WTC11 (cell line): ENCODE results near the gene ZBTB44. TPM values are rescaled to one million over a fixed set of nuclear protein-coding genes. Genes with fewer than 3 reads are reported as not detected.

Experiments
- ATAC-seq: fragments of 200-7000 bp; cut with Tn5 transposase; 2 replicates; pipeline ENCODE4 v1.10.0; 2021; ENCODE audit warnings: mild to moderate bottlenecking, moderate library complexity
- CTCF ChIA-PET: fragments of 300-600 bp; sonication (Branson Sonifier 250); formaldehyde crosslinking; loops from one replicate; lab custom pipeline; 2021; ENCODE audit warnings: antibody characterized with exemption; lab: Charles Lee
- POLR2A ChIA-PET: fragments of 350-600 bp; sonication (Branson Sonifier 250); formaldehyde crosslinking; loops from one replicate; lab custom pipeline; 2021; ENCODE audit warnings: antibody characterized with exemption; lab: Charles Lee
- DNase-seq: peaks from one replicate; pipeline ENCODE4 v3.0.0; 2021; ENCODE audit warnings: low spot score
- H3K27ac Mint-ChIP-seq: 2 replicates; pipeline ENCODE4 v1.8.0; 2021; ENCODE audit warnings: mixed read lengths
- H3K27me3 Mint-ChIP-seq: 2 replicates; pipeline ENCODE4 v1.8.0; 2021; ENCODE audit warnings: low read depth, mild to moderate bottlenecking, moderate library complexity, mixed read lengths
- H3K36me3 Mint-ChIP-seq: 2 replicates; pipeline ENCODE4 v1.8.0; 2021; ENCODE audit warnings: mixed read lengths
- H3K4me1 Mint-ChIP-seq: 2 replicates; pipeline ENCODE4 v1.8.0; 2022; ENCODE audit warnings: mixed read lengths
- H3K4me3 Mint-ChIP-seq: 2 replicates; pipeline ENCODE4 v1.8.0; 2021; ENCODE audit warnings: mild to moderate bottlenecking, moderate library complexity, mixed read lengths
- H3K9me3 Mint-ChIP-seq: 2 replicates; pipeline ENCODE4 v1.8.0; 2021; ENCODE audit warnings: mixed read lengths
- ATF1 ChIP-seq: sonication (generic); formaldehyde crosslinking; IDR thresholded peaks from 2 replicates; pipeline ENCODE4 v1.8.1; 2023; ENCODE audit warnings: mild to moderate bottlenecking, moderate library complexity, missing genetic modification reagents
- CREM ChIP-seq: sonication (generic); formaldehyde crosslinking; IDR thresholded peaks from 2 replicates; pipeline ENCODE4 v1.8.1; 2022; ENCODE audit warnings: mild to moderate bottlenecking, missing genetic modification reagents, moderate library complexity
- GTF2I ChIP-seq: fragments of 250-450 bp; sonication (Bioruptor Pico); conservative IDR thresholded peaks from 2 replicates; pipeline ENCODE4 v1.4.0; 2021; ENCODE audit warnings: mild to moderate bottlenecking
- JUN ChIP-seq: sonication (generic); formaldehyde crosslinking; IDR thresholded peaks from 2 replicates; pipeline ENCODE4 v1.8.0; 2023; ENCODE audit warnings: mild to moderate bottlenecking, missing genetic modification reagents
- NFE2L1 ChIP-seq: sonication (generic); formaldehyde crosslinking; IDR thresholded peaks from 2 replicates; pipeline ENCODE4 v1.8.1; 2023; ENCODE audit warnings: missing genetic modification reagents
- SMAD3 ChIP-seq: sonication (generic); formaldehyde crosslinking; IDR thresholded peaks from 2 replicates; pipeline ENCODE4 v1.8.0; 2022; ENCODE audit warnings: missing genetic modification reagents, mild to moderate bottlenecking, borderline replicate concordance
- SMAD4 ChIP-seq: sonication (generic); formaldehyde crosslinking; IDR thresholded peaks from 2 replicates; pipeline ENCODE4 v1.8.0; 2022; ENCODE audit warnings: mild to moderate bottlenecking, missing genetic modification reagents
- TEAD4 ChIP-seq: sonication (generic); formaldehyde crosslinking; IDR thresholded peaks from 2 replicates; pipeline ENCODE4 v1.8.0; 2022; ENCODE audit warnings: mild to moderate bottlenecking, missing genetic modification reagents
- ZNF219 ChIP-seq: sonication (generic); formaldehyde crosslinking; IDR thresholded peaks from 2 replicates; pipeline ENCODE4 v1.8.0; 2023; ENCODE audit warnings: missing genetic modification reagents, mild to moderate bottlenecking, borderline replicate concordance
- total RNA-seq: library from RNA; stranded (reverse); gene quantifications from 3 replicates; pipeline ENCODE4 v1.2.3, GENCODE V29; 2021
- TF ChIP-seq, protein P1 (sequence below): fragments of 200-600 bp; IDR thresholded peaks from 2 replicates; pipeline ENCODE4 v1.8.0; 2022; ENCODE audit warnings: antibody characterized with exemption
- TF ChIP-seq, protein P2 (sequence below): fragments of 250-450 bp; sonication (Bioruptor Pico); IDR thresholded peaks from 2 replicates; pipeline ENCODE4 v1.8.0; 2021; ENCODE audit warnings: mild to moderate bottlenecking
- TF ChIP-seq, protein P3 (sequence below): sonication (generic); formaldehyde crosslinking; IDR thresholded peaks from 2 replicates; pipeline ENCODE4 v1.8.1; 2023; ENCODE audit warnings: mild to moderate bottlenecking, missing genetic modification reagents
- TF ChIP-seq, protein P4 (sequence below): fragments of 250-450 bp; sonication (Bioruptor Pico); IDR thresholded peaks from 2 replicates; pipeline ENCODE4 v2.1.2; 2022; ENCODE audit warnings: mild to moderate bottlenecking, moderate library complexity
- TF ChIP-seq, protein P5 (sequence below): fragments of 250-450 bp; sonication (Bioruptor Pico); IDR thresholded peaks from 2 replicates; pipeline ENCODE4 v1.9.0; 2021; ENCODE audit warnings: moderate library complexity, mild to moderate bottlenecking, inconsistent platforms, borderline replicate concordance
- TF ChIP-seq, protein P6 (sequence below): fragments of 250-450 bp; sonication (Bioruptor Pico); IDR thresholded peaks from 2 replicates; pipeline ENCODE4 v1.9.0; 2021; ENCODE audit warnings: mild to moderate bottlenecking, borderline replicate concordance
- TF ChIP-seq, protein P7 (sequence below): sonication (generic); formaldehyde crosslinking; IDR thresholded peaks from 2 replicates; pipeline ENCODE4 v1.8.1; 2023; ENCODE audit warnings: mild to moderate bottlenecking, missing genetic modification reagents, moderate library complexity

The ZBTB44 gene
- total RNA-seq, 1 experiment from 2014 or later, result 107 TPM

DNA sequence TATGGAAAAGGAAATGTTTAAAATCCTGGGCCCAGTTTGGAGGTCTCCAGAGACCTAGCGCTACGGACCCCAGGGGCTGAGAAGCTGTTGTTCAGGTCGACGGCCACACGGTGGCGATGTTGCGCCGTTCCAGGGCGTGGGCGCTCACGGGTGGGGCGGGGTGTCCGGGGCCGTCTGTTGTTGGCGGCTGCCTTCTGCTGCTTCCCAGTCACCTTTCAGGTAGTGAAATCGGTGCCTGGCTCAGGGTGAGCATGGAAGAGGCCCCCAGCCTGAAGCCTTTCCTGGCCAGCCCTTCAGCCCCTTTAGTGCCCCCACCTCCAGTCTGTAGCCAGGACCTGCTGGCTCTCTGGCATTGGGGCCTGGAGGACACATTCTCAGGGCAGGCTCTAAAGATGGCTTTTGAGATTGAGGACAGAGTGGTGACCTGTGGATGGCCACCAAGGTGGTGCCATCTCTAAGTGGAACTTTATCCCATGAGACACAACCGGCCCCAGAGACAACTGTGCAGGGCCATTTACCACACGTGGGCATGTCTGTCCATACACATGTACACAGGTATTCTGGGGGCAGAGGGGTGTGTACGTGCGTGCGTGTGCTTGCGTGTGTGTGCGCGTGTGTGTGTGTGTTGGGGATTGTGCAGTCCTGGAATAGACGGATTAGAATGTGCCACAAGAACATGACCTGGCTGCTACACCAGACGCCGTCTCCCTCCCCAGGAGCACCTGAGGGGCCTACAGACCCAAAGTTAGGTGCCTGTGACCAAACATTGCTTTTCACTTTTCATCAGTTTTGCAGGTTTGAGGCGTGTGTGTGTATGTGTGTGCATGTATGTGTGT is 101.4 kb downstream of the ZBTB44 start:
- CTCF ChIA-PET, result interaction anchor here (0.6 to 1.6 kb wide), 37 partner anchors 9 to 1135 kb away, joined by 3 to 39 read pairs (median 4); partner anchors contain the start of gene ADAMTS8
- Mint-ChIP-seq H3K9me3 (no peaks in the 10 kb centered on the region), H3K27ac (no peak overlapping the region), H3K27me3 (no peaks in the 10 kb centered on the region), H3K4me1 (peaks cover 22% of the 10 kb centered on the region), H3K36me3 (no peaks in the 10 kb centered on the region), H3K4me3 (no peak overlapping the region)
- TF ChIP-seq, protein P1, sequence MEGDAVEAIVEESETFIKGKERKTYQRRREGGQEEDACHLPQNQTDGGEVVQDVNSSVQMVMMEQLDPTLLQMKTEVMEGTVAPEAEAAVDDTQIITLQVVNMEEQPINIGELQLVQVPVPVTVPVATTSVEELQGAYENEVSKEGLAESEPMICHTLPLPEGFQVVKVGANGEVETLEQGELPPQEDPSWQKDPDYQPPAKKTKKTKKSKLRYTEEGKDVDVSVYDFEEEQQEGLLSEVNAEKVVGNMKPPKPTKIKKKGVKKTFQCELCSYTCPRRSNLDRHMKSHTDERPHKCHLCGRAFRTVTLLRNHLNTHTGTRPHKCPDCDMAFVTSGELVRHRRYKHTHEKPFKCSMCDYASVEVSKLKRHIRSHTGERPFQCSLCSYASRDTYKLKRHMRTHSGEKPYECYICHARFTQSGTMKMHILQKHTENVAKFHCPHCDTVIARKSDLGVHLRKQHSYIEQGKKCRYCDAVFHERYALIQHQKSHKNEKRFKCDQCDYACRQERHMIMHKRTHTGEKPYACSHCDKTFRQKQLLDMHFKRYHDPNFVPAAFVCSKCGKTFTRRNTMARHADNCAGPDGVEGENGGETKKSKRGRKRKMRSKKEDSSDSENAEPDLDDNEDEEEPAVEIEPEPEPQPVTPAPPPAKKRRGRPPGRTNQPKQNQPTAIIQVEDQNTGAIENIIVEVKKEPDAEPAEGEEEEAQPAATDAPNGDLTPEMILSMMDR, result peak; percentile 99
- TF ChIP-seq, protein P2, sequence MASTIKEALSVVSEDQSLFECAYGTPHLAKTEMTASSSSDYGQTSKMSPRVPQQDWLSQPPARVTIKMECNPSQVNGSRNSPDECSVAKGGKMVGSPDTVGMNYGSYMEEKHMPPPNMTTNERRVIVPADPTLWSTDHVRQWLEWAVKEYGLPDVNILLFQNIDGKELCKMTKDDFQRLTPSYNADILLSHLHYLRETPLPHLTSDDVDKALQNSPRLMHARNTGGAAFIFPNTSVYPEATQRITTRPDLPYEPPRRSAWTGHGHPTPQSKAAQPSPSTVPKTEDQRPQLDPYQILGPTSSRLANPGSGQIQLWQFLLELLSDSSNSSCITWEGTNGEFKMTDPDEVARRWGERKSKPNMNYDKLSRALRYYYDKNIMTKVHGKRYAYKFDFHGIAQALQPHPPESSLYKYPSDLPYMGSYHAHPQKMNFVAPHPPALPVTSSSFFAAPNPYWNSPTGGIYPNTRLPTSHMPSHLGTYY (CRISPR knock-in tag), result no peak
- POLR2A ChIA-PET, result interaction anchor here (0.6 kb wide), 1 partner anchor 20 kb away, joined by 3 read pairs; no protein-coding TSS in a partner anchor
- ATAC-seq (peak; percentile 70), DNase-seq (peak; percentile 84)

DNA sequence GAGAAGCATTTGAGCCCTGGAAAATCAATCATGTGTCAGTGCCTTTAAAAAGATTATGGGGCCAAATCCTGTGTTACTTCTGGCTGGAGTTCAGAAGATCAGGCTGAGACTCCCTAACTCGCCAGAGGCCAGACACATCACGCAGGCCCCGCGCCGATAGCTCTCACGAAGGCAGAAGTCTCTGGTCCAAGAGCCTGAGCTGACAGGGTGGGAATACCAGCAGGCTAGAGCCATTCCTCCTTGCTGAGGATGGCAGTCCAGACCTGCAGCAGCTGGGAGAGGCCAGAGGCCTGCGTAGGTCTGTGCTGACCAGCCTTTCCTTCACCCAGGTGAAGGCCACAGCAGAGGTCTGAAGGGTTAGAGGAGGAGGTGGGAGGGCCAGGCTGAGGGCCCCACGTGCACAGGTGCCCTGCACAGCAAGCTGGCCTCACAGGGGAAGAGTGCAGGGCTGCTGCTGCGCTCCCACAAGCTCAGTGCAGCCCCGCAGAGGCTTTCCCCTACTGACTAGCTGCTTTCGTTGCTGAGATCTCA is 102.2 kb downstream of the ZBTB44 start:
- no peaks in the 10 kb centered on the region for H3K27me3 Mint-ChIP-seq
- DNase-seq (peak; percentile 9), ATAC-seq (no peak)
- H3K36me3 Mint-ChIP-seq, result no peaks in the 10 kb centered on the region
- peaks cover 19% of the 10 kb centered on the region for H3K4me1 Mint-ChIP-seq
- TF ChIP-seq, protein P3, sequence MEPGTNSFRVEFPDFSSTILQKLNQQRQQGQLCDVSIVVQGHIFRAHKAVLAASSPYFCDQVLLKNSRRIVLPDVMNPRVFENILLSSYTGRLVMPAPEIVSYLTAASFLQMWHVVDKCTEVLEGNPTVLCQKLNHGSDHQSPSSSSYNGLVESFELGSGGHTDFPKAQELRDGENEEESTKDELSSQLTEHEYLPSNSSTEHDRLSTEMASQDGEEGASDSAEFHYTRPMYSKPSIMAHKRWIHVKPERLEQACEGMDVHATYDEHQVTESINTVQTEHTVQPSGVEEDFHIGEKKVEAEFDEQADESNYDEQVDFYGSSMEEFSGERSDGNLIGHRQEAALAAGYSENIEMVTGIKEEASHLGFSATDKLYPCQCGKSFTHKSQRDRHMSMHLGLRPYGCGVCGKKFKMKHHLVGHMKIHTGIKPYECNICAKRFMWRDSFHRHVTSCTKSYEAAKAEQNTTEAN (CRISPR knock-in tag), result no peak
- TF ChIP-seq CREM (CRISPR knock-in tag), result no peak
- TF ChIP-seq, protein P4, sequence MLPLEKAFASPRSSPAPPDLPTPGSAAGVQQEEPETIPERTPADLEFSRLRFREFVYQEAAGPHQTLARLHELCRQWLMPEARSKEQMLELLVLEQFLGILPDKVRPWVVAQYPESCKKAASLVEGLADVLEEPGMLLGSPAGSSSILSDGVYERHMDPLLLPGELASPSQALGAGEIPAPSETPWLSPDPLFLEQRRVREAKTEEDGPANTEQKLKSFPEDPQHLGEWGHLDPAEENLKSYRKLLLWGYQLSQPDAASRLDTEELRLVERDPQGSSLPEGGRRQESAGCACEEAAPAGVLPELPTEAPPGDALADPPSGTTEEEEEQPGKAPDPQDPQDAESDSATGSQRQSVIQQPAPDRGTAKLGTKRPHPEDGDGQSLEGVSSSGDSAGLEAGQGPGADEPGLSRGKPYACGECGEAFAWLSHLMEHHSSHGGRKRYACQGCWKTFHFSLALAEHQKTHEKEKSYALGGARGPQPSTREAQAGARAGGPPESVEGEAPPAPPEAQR (CRISPR knock-in tag), result no peak
- H3K4me3 Mint-ChIP-seq, result no peak overlapping the region
- H3K9me3 Mint-ChIP-seq, result no peaks in the 10 kb centered on the region
- CTCF ChIA-PET, result interaction anchor here (0.6 to 1.6 kb wide), 38 partner anchors 9 to 1135 kb away, joined by 3 to 39 read pairs (median 4); partner anchors contain the start of gene ADAMTS8
- H3K27ac Mint-ChIP-seq, result no peak overlapping the region
- POLR2A ChIA-PET, result interaction anchor here (0.6 kb wide), 1 partner anchor 19 kb away, joined by 3 read pairs; no protein-coding TSS in a partner anchor

DNA sequence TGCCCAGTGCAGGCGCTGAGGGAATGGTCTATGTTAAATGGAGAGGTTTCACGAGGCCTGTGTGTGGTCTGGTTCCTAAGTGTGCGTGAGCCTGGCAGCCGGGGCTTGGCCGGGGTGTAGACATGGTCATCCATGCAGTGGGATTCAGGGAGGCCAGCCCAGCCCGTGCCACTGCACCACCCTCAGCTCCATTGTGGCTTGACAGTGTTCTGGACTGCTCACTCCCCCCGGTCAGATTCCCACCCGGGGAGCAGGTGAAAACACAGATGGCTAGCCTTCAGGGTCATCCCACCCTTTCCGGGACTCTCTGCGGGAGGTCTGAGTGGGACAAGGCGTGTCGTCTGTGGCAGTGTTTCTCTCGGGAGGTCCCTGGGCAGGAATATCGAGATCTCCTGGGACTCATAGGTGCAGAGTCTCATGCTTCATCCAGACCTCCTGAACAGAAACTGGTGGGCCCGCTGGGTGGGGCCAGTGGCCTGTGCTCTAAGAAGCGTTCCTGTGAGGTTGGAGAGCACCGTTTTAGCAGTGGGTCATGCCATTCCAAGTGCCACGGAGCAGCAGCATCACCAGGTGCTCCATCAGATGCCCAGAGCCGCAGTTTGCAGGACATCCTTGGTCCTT is 102.8 kb downstream of the ZBTB44 start:
- H3K36me3 Mint-ChIP-seq, result no peaks in the 10 kb centered on the region
- CTCF ChIA-PET, result interaction anchor here (1.0 to 1.6 kb wide), 14 partner anchors 10 to 650 kb away, joined by 3 to 39 read pairs (median 6); partner anchors contain the start of gene ADAMTS8
- POLR2A ChIA-PET, result no interaction called here
- no peak for ATAC-seq
- H3K27ac Mint-ChIP-seq, result peak overlapping the region; percentile 49; the same call in 1 of the 2 replicates
- peak; percentile 9 for DNase-seq
- H3K4me3 Mint-ChIP-seq, result no peak overlapping the region
- H3K9me3 Mint-ChIP-seq, result no peaks in the 10 kb centered on the region
- H3K27me3 Mint-ChIP-seq, result no peaks in the 10 kb centered on the region
- peaks cover 13% of the 10 kb centered on the region for H3K4me1 Mint-ChIP-seq
- TF ChIP-seq SMAD3 (CRISPR knock-in tag), result no peak
- TF ChIP-seq ATF1 (CRISPR knock-in tag), result no peak
- no peak for TF ChIP-seq NFE2L1
- TF ChIP-seq, protein P5, sequence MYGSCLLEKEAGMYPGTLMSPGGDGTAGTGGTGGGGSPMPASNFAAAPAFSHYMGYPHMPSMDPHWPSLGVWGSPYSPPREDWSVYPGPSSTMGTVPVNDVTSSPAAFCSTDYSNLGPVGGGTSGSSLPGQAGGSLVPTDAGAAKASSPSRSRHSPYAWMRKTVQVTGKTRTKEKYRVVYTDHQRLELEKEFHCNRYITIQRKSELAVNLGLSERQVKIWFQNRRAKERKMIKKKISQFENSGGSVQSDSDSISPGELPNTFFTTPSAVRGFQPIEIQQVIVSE (CRISPR knock-in tag), result no peak
- no peak for TF ChIP-seq TEAD4 (CRISPR knock-in tag)
- TF ChIP-seq JUN (CRISPR knock-in tag), result no peak
- TF ChIP-seq SMAD4 (CRISPR knock-in tag), result no peak
- no peak for TF ChIP-seq ZNF219
- TF ChIP-seq, protein P6, sequence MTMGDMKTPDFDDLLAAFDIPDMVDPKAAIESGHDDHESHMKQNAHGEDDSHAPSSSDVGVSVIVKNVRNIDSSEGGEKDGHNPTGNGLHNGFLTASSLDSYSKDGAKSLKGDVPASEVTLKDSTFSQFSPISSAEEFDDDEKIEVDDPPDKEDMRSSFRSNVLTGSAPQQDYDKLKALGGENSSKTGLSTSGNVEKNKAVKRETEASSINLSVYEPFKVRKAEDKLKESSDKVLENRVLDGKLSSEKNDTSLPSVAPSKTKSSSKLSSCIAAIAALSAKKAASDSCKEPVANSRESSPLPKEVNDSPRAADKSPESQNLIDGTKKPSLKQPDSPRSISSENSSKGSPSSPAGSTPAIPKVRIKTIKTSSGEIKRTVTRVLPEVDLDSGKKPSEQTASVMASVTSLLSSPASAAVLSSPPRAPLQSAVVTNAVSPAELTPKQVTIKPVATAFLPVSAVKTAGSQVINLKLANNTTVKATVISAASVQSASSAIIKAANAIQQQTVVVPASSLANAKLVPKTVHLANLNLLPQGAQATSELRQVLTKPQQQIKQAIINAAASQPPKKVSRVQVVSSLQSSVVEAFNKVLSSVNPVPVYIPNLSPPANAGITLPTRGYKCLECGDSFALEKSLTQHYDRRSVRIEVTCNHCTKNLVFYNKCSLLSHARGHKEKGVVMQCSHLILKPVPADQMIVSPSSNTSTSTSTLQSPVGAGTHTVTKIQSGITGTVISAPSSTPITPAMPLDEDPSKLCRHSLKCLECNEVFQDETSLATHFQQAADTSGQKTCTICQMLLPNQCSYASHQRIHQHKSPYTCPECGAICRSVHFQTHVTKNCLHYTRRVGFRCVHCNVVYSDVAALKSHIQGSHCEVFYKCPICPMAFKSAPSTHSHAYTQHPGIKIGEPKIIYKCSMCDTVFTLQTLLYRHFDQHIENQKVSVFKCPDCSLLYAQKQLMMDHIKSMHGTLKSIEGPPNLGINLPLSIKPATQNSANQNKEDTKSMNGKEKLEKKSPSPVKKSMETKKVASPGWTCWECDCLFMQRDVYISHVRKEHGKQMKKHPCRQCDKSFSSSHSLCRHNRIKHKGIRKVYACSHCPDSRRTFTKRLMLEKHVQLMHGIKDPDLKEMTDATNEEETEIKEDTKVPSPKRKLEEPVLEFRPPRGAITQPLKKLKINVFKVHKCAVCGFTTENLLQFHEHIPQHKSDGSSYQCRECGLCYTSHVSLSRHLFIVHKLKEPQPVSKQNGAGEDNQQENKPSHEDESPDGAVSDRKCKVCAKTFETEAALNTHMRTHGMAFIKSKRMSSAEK (CRISPR knock-in tag), result no peak
- TF ChIP-seq, protein P7, sequence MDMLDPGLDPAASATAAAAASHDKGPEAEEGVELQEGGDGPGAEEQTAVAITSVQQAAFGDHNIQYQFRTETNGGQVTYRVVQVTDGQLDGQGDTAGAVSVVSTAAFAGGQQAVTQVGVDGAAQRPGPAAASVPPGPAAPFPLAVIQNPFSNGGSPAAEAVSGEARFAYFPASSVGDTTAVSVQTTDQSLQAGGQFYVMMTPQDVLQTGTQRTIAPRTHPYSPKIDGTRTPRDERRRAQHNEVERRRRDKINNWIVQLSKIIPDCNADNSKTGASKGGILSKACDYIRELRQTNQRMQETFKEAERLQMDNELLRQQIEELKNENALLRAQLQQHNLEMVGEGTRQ (CRISPR knock-in tag), result no peak
- no peak for TF ChIP-seq GTF2I (CRISPR knock-in tag)
